Non-pigmented ciliary epithelial cell (primary cell): ENCODE results near the gene ZBP1.

Experiments used
- DNase-seq: peaks from one replicate; pipeline ENCODE4 v3.0.0-alpha.2; 2010; ENCODE audit warnings: low read depth

The ZBP1 gene

DNA sequence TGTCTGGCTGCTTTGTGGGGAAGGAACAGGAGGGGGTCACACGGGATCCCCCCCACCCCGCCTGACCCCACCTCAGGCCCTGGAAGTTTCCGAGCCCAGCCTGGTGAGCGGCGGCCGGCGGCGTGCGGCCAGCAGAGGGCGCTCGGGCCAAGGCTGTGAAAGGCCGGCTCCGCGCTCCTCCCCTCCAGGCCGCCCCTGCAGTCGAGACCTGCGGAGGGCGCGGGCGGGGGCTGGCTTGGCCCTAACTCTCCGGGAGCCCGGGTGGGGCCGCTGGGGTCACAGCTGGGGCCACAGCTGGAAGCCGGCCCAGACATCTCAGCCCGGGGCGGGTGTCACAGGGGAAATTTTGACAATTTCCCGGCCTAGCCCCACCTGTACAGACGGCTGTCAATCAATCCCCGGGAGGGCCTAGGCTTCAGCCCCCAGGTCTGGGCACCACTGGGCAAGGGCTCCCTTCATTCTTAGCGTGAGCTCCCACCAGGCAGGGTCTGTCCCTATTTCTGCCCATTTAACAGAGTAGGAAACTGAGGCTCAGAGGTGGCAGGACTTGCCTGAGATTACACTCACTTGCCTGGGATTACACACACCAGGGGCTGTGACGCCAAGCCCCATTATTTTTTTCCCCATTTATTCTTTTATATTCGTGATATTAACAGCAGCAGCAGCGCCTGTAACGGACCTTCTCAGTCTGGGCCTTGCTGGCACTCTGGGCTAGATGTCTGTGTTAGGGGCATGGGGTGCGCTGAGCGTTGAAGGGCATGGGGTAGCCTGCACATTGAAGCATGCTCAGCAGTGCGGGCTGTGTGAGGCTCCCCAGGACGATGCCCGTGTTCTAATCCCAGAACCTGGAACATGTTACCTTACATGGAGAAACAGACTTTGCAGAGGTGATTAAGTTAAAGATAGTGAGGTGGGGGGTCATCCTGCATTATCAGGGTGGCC, 23.0 kb downstream of the ZBP1 start:
- no peak for DNase-seq

DNA sequence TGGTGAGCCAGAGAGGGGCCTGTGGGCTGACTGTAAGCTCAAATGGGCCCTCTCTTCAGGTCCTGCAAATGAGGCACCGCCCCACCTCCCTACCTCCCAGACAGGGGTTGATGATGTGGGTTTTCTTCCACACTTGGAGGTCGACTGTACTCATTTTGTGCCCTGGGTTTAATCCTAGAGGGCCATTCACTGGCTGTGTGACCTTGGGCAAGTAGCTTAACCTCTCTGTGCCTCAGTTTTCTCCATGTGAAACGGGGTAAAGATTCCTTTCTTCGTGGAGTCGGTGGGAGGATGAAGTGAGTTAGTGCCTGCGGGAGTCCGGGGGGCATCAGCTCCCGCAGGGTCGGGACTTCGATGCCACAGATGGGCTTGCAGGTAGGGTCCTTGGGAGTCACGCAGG, 23.9 kb downstream of the ZBP1 start:
- DNase-seq: no peak

GRCh38 chr20:57595041-57596030, 24.9 kb downstream of the ZBP1 start:
- DNase-seq: no peak

DNA sequence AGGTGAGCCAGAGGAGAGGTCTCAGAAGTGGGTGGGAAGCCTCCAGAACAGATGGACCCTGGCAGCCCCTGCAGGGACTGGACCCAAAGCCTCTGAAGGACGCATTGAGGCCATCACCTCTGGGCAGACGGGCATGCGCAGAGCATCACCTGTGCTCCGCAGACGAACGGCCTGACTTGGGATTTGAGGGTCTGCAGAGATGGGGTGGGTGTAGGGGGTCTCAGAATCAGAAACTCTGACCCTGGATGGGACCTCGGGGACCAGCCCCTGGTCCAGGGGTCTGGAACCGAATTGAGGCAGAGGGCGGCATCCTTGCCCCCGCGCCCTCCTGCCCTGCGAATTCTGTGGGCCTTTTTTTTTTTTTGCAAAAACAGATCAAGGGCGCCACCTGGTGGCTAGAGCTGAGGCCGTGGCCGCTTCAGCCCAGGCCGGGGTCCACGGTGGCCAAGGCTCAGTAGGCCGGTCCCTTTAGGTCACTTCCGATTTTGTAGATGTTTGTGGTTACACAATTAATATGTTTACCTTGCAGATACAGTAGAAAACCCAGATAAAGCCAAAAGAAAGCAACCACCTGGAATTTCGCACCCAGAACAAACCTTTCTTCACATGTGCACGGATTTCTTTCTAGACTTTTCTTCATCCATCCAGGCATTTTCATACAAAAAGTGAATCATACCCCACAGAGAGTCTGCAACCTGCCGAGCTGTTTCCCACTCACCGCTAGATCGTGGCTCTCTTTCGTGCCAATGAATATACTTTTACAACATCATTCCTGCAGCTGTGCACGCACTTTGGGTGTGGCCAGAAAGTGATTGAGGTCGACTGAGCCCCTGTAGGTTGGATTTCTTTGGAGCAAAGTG, 25.9 kb downstream of the ZBP1 start:
- DNase-seq: no peak

DNA sequence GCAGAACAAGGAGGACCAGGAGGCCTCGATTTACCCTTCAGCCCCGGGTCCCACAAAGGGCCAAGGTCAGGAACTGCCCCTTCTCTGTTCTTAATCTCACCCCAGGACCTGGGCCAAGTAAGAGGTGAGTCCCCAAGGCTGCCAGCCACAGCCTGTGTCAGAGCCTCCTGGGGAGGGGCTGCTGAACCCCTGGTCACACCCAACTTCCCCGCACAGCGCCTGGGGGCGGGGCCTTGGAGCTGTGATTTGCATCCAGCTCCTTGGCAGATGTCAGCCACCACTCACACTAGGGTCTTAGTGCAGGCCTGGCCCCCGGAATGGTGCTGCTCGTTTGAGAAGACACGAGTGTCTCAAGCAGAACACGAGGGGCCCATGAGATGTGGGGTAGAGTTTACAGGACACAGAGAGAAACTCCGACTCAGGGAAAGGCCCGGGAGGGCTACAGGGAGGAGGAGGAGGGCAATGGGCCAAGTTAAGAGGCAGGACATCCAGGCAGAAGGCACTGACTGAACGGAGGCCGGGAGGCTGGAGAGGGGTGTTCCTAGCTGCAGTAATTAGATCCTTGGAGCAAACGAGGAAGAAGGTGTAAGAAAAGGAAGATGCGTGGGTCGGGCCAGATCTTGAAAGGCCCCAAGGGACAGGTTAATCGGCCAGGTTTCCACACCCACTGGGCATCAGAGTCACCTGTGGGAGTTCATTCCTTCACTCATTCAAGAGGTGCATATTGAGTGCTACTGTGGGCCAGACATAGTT, 26.9 kb downstream of the ZBP1 start:
- DNase-seq: no peak

- no peak for DNase-seq
Observed at GRCh38 chr20:57592263-57593092, 27.7 kb downstream of the ZBP1 start.

GRCh38 chr20:57591289-57592229, 28.7 kb downstream of the ZBP1 start:
- no peak for DNase-seq

DNA sequence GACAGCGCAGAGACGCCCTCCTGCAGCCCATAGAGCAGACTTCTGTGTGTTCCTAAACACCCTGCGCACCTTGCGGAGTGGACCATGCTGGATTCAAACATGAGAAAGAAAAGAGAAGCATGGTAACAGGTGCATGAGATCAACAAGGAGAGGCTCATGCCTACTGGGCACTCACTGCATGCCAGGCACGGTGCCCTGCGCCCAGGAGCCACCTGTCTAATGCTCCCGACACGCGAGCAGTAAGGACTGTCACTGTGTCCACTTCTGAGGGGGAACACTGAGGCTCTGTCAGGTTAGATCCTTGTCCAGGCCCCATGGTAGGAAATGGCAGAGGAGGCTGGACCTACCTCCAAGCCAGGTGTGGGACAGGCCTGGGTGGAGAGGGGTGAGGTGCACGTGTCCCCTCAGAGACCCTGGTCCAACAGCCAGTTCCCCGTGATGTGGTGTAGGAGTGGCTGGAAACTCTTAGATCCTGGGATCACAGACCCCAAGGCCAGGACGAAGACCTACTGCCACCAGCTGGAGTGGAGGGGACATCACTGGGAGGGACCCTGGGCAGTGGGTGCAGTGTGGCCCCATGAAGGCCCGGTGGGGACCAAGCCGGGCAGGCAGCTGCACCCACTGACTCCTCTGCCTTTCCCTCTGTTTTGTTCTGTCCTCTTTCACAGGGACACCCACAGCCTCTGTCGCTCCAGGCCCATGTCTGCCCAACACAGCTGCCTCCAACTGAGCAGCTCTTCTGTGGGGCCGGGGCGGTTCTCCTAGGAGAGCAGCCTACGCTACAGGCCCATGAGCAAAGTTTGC, 29.5 kb downstream of the ZBP1 start:
- no peak for DNase-seq

DNA sequence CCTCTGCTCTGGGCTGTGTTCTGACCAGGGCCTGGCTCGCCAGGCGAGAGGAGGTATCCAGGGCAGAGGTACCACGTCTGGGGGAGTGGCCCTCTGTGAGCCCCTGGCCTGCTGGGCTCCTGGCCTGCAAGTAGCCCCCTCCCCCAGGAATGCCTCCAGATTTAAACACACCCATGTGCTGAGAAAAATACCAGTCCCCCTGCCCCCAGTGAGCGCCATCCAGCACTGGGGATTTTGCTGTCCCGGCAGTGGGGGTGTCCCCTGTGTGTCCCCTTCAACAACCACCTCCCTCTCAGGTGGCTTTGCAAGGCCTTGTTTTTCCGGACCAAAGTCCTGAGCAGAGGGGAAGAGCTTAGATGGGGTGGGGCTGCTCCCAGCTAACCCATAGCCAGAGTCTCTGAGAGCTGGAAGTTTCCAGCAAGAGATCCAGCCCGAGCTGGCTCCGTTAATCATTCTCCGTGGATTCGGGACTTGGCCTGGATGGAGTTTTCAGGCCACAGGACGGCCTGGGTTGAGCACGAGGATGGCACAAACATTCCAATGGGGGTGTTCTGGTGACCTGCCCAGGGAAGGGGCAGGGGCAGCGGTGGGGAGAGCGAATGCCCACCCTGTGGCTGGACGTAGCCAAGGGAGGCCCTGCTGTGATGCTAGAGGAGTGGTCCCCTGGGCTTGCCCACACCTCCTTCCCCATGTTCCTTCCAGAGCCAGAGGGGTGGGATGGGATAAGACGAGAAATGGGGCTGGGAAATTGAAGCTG, 30.3 kb downstream of the ZBP1 start:
- no peak for DNase-seq

DNA sequence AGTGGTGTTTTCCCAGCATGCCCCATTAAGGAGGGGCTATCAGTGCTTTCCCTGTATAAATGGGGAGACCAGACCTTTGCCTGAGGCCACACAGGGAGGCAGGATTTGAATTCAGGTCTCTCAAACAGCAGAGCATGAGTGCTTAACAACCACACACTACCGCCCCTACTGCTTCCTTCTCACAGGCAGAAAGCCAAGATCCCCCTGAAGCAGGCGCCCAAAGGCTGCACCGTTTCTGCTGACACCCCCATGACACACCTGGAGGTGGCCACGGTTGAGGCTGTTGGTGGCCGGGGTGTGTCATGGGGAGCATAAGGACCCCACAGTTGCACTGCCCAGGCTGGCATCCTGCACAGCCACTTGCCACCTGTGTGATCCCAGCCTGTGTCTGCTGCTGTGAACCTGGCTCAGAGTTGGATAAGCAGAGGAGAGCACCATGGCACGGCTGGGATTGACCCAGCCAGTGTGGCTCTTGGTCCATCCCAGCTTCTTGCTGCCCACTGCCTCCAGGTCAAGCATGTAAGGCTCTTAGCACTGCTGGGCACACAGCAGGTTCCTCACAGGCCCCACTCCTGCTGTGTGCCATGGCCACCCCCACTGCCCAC, 31.0 kb downstream of the ZBP1 start:
- no peak for DNase-seq

- DNase-seq: no peak
Observed at GRCh38 chr20:57588596-57588995, 31.6 kb downstream of the ZBP1 start.

- DNase-seq: no peak
Observed at GRCh38 chr20:57587989-57588377, 32.2 kb downstream of the ZBP1 start.

- no peak for DNase-seq
Observed at GRCh38 chr20:57587278-57587988, 32.8 kb downstream of the ZBP1 start.

GRCh38 chr20:57586943-57587277, 33.3 kb downstream of the ZBP1 start:
- no peak for DNase-seq

- no peak for DNase-seq
Observed at GRCh38 chr20:57586370-57586793, 33.8 kb downstream of the ZBP1 start.

DNA sequence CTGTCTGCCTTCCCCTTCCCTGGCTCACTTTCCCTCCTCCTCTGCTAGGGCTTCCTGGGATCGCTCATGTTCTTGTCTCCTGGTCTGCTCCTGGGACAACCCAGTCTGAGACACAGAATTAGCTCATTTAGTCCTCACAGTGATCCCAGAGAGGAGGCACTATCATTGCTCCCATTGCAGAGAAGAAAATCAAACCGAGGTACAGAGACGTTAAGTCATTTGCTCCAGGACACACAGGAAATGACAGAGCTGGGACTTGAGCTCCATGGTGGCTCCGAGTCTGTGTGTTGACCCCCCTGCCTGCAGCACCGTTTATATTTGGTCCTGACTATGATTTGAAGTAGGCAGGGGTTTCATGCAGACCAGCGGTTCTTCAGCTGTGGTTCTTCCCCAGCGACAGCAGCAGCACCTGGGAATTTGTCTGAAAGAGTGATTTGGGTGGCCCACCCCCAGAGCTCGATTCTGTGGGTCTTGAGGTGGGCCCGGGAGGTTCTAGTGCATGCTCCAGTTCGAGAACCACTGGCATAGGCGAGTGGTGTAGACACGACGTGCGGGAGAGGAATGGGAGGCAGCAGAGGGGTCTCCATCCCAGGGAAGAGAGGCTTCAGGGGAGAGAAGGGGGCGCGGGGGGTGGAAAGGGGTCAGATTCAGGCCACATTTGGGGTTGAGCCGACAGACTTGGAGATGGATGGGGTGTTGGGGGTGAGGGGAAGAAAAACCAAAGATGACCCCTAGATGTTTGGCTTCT, 34.6 kb downstream of the ZBP1 start:
- DNase-seq: no peak
